GM18520 (cell line): ENCODE measurements around the gene TRHDE.

Experiments
- ATAC-seq: cut with Tn5 transposase; IDR thresholded peaks from one replicate; pipeline ENCODE4 v1.9.1; 2021; ENCODE audit not compliant: unreplicated experiment

TRHDE gene

DNA sequence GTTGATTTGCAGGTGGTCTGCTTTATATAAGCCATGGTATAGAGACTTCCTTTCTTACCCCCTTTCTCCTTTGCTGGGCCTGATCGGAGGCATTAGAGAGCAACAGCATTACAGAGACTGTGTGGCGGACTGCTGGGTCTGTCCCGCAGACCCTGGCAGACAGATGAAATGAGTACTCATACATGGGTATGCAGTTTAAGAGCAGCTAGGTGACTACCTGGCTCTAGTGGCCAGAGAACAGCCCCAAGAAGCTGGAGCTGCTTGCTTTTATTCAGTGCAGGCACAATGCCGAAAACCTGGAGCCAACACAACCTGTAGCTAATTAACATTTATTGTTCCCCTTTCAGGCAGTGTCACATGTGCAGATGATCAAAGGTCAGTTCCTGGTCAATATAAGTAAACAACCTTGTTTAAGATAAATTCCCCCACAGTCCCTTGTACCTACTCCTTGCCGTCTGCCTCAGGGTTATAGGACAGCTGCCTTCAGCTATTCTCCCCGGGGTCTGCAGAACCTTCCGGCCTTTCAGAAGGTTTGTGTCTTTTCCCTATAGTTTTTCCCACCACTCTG, 160.0 kb downstream of the TRHDE start:
- ATAC-seq = no peak

DNA sequence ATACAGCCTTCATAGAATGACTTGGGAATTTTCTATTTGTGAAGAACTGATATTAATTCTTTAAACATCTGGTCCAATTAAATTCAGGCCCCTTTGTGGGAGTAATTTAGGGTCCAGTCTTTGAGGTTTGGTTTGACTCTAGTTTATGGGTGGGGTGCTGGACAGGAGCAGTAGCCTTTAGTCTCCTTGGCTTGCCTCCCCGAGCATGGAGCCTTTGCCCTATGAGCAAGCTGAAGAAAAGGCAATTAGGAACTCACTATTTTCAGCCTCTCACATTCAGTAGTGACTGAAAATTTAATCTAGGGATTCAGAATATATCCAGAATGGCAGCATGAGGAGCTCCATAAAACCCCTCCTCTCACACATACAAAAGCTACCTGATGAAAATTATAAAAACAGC, 161.1 kb downstream of the TRHDE start:
- ATAC-seq = no peak

DNA sequence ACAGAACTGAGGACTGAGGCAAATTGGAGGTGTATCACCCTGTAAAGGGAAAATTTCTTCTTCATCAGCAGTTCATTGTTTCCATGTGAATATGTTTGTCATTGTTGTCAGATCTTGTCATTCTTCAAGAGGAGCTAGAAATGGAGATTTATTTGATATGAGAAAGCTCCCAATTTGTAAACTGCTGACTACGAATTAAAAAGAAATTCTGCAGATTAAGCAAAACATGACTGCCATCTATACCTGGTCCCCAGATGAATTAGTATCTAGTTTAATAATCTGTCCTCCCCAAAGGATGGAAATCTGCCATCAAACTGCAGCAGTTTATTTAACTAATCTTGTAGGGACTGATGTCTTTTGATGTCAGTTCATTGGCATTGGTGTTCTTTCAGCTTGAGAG, 162.8 kb downstream of the TRHDE start:
- no peak for ATAC-seq

DNA sequence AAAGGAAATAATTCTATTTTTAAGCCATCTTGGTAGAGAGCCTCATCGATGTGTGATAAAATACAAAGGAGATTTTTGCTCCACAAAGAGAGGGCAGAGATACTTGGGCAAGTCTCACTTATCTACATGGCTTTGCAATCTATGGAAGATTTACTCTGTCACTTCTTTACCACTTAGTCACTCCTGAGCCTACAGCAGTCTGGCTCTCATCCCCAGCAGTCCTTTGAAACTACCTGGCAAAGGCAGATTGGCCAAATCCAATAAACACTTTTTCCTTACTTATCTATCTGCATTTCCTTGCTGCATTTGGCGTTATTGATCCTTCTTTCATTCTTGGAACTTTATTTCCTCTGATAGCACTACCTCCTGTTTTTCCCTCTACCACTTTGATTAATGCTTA, 170.0 kb downstream of the TRHDE start:
- no peak for ATAC-seq

DNA sequence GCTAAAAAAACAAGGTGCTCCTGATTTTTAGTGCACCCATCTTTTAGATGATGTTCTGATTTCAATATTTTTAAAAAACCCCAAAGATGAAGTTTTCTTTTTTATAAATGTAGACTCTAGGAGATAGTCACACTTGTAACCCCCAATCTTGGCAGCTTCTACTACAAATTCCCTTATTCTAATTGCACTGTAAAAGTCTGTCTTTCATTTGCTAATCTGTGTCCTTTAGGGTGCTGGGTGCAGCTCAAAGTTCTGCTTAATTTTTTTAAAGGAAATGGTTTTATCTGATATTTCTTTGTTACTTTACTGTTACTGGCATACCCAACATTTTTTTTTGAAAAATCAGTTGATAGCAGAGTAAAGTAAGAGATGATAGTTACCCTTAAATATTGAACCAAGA, 172.0 kb downstream of the TRHDE start:
- no peak for ATAC-seq

DNA sequence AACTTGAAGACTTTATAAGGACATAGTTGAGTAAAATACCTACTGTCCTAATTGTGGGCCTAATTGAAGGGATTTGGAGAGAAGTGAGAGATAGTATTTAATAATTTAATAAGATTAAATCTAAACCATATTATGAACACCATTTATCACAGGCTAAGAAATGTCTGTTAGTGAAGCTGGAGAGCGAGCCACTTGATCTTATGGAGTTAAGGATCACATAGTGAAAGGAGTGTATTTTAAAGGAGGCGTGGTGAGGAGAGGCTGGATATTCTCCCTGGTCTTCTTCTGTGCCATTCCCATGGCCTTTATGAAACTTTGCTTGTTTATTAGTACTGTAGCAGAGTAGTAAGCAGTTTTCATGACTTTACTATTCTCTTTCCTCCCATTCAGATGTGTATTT, 172.4 kb downstream of the TRHDE start:
- no peak for ATAC-seq

DNA sequence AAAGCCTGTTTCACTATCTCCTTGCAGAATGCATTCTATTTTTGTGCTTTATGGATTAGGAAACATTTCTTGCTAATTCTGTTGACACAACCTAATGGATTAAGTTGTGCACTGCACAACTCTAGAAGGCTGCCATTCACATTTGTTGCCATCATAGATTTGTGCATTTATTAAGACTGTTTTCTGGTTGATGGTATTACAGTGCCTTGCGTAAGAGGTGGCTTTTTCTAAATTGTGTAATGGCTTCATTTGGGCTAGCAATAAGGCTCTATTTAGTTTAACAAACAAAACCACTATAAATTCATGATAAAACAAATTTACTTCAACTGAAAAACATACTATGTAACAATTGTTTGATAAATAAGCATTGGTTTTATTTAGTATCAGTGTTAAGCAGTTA, 175.9 kb downstream of the TRHDE start:
- ATAC-seq = no peak

DNA sequence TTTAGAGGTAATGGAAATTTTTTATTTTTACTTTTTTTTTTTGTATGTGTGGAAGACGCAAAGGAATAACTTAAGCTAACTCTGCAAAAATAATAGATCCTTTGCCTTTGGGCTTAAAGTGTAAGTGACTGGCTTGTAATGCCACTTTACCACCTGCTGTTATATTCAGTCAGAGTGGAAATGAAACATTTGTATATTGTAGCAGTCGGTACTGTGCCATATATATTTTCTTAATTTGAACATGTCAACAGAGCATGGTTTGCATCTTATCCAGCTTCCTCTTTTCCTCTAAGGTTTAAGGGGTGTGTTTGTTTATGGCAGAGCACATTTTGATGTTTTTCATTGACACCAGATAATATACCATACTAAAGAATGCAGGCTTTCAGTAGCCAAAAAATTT, 176.6 kb downstream of the TRHDE start:
- ATAC-seq = no peak

DNA sequence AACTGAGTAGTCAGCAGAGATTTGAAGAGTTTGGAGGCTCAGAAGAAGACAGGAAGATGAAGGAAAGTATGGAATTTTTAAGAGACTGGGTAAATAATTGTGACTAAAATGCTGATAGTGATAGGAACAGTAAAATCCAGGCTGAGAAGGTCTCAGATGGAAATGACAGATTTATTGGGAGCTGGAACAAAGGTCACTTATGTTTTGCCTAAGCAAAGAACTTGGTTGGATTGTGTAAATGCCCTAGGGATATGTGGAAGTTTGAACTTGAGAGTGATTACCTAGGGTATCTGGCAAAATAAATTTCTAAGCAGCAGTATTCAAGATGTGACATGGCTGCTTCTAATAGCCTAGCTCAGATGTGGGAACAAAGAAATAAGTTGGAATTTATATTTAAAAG, 180.9 kb downstream of the TRHDE start:
- no peak for ATAC-seq

DNA sequence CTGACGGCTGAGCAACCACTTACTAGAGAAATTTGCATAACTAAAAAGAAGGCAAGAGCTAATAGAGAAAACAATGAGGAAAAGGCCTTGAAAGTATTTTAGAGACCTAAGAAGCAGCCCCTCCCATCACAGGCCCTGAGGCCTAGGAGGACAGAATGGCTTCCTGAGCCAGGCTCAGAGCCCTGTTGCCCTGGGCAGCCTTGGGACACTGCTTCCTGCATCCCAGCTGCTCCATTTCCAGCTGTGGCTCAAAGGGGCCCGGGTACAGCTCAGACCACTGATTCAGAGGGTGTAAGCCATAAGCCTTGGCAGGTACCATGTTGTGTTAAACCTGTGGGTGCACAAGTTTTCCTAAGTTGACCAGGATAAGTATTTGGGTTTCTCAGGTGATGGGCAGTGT, 181.4 kb downstream of the TRHDE start:
- ATAC-seq = no peak

DNA sequence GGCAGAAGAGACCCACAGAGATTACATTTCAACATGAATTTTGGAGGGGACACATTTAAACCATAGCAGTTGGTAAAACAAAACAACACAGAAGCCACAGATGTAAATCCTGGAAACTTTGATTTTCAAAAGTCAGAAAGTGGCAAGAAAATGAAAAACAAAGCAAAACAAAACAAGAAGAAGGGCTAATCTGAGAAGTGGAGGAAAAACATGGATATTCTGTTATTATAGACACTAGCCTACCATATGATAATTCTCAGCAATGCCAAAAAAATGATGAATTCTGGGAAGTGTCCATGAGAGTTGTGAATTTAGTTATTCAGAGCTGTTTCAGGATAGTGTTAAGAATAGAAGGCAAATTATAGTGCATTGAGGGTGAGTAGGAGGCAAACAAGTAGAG, 192.3 kb downstream of the TRHDE start:
- no peak for ATAC-seq

DNA sequence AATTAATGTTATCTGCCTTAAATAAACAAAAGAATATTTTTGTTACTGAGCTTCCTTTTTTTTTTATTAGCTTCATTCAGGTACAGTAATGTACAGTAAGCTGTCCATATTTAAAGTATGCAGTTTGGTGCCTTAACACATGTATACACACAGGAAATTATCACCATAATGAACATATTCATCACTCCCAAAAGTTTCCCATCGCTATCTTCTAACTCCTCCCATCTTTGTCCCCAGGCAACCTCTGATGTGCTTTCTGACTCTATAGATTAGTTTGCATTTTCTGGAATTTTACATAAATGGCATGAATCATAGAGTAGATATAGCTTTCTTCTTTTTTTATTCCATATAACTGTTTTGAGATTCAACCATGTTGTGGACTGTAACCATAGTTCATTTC, 193.0 kb downstream of the TRHDE start:
- no peak for ATAC-seq

DNA sequence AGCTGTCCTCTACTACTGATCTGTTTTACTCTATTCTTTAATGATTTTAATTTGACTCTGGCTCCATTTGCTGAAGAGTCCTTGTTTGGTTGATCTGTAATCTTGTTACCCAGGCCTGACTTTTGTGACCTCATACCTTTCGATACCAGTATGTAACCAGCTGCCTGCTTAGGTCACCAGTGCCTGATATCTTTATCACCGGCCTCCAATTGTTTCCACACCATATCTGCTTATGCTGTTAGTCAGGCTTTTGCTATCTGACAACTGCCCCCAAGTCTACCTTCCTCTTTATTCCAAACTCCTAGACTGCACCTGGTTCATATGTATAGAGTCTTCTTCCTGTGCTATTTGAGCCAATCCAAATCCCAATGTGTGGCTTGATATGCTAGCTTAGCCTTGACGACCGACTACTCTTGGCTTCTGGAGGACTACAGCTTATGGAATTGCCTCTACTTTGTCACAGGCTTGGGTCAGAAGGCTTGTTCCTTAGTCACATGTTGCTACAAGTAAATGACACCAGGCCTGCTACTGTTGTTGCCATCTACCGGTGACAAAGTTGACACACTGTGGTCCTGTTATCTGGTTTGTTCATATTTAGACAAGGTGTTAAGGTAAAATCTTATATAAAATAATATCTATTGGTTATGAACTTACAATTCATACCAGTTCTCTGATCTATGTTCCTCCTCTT, 193.9 kb downstream of the TRHDE start:
- no peak for ATAC-seq

DNA sequence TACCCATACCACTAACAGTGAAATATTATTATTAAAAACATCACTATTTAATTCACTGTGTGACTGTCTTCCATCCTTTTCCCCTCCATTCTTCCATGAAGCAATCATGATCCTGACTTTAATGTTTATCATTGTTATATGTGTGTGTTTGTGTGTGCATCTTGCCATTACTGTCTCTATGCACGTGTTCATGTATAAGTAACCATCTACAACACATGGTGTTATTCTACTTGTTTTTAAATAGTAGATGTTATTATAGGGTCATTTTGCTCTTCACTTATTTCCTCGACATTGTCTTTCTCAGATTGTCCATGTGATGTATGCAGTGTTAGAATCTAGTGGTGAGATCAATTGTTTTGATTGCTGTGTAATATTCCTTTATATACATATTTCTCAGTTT, 195.8 kb downstream of the TRHDE start:
- no peak for ATAC-seq

DNA sequence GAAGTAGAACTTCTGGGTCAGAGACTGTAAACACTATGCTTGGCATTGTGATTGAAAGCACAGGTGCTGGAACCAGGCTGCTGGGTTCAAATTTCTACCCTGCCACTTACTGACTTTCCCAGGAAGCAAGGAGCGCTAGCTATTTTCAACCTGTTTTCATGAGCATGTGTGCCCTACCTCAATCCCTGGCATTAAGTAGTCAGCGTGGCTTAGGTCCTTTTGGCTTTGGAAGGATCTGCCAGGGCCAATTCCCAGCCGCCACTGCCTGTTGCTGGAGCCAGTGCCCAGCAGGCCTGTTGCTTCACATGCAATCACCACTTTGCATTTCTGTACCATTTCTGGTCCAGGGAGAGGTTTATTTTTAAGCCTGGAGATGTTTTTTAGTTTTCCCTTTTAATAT, 196.3 kb downstream of the TRHDE start:
- no peak for ATAC-seq

DNA sequence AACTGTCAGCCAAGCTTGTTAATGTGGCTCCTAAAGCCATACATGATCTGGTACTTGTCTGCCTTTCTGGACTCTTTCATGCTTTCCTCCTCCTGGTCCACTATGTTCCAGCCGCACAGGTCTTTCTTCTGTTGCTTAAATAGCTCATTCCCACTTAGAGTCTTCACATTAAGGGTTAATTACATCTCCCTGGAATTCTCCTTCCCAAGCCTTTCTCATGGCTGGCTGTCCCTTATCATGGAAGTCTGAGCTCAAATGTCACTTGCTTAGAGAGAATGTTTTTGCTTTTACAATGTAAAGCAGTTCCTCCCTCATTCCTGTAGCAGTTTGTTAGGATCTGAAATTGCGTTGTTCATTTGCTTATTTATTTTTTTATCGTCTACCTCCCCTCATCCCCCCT, 199.6 kb downstream of the TRHDE start:
- no peak for ATAC-seq

DNA sequence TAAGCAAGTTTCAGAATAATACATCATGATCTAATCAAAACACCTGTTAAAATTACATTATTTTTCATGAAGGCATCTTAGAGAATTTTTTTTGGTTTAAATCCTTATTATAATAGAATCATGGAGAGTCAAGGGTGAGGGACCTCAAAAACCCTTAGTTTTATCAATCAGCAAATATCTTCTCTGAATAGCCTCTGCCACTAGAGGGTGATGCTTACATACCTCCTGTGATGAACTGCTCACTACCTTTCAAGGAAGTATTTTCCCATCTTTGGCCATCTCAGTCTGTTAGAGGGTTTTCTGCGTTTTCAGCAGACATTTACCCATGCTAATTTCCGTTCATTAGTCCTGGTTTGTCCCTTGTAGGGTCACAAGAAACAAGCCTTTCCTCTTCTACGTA, 200.2 kb downstream of the TRHDE start:
- no peak for ATAC-seq

DNA sequence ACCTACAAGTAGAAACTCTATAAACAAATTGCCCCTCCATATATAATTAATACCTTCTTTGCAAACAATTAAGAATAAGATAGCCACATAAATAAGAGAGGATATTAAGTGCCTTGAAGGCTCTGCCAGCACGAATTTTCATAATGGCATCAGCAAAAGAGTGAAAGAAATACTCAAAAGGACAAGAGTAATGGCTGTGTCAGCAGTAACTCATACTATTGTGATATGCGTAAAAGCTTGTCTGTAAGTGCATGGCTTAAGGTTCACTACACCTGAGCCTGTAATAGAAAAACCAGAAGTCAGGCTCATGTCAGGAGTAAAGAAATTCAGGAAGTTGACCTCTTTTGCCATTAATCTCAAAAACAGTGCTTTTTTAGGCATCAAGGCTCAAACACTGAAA, 204.1 kb downstream of the TRHDE start:
- ATAC-seq = no peak

DNA sequence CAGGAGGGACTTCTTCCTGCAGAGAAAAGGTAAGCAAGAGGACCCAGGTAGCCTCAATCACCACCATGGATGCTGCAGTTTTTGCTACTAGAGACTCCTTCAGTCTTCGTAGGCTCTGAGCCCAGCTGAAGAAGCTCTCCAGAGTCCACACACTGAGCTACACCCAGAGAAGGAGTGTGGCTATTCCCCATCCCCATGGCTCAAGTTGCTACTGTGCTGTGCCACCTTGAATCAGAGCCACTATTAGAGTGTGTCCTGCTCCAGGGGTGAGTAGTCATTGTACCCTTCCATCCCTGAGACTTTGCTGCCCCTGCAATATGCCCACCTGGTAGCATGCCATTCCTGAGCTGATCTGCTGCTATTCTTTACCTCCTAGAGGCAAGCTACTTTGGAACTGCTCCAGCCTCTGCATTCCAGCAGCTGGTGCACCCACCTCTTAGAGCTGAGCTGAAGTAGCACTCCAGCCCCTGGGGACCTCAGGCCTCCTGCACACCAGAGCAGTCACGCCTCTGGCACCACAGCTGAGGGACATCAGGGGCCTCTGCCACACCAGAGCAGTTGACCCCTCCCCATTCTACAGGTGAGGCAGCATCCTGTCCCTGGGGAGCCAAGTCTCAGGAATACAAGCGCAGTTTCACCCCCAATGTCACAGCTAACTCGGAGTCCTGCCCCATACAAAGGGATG, 213.0 kb downstream of the TRHDE start:
- no peak for ATAC-seq

DNA sequence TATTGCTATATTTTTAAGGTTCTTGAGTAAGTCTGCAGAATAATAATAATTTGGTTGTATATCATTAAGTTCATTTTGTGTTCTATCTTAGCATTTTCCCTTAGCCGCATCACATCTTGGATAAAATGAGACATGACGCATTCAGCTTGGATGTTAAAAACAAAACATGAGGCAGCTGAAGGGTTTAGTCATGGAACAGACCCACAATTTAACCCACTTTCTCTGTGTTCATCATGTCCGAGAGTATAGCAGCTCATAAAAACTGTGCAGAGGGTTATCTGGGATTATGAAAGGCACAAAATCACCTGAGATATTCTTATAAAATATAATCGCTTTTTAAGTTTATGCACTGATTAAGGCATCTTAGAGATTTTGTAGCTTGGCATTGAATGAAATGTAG, 219.3 kb downstream of the TRHDE start:
- ATAC-seq = no peak

DNA sequence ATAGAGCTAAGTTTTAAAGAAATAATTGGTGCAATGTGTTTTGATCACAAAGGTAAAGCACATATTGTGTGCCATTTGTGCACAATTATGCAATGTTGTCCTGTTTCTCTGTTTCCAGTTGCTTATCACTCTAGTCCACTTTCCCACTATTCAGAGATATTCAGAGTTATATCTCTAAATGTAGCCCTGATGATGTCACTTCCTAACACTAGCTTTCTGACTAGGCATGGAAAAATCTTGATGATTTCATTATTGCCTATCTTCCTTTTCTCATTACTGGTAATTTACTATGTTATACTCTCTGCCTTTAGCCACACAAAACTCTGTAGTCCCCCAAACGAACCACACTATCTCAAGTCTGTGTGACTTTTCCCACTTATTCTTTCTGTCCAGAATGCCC, 221.2 kb downstream of the TRHDE start:
- ATAC-seq = no peak

DNA sequence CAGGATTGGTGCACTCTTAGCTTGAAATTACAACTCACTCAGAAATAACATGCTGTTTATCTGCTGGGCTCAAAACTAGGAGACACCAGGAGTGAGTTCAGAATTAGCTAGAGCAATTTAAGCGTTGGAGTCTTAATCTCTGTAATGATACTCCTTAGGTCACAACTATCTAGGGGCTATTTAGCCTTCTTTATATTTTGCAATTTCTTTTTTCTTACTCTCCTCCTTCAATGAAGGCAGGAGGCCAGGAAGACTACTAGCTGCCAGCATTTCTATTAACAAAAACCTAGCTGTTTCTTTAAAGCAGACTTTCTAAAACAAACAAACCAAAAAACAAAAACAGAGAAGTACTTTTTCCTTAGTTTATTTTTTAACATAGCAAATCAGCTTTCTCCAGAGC, 226.2 kb downstream of the TRHDE start:
- no peak for ATAC-seq

DNA sequence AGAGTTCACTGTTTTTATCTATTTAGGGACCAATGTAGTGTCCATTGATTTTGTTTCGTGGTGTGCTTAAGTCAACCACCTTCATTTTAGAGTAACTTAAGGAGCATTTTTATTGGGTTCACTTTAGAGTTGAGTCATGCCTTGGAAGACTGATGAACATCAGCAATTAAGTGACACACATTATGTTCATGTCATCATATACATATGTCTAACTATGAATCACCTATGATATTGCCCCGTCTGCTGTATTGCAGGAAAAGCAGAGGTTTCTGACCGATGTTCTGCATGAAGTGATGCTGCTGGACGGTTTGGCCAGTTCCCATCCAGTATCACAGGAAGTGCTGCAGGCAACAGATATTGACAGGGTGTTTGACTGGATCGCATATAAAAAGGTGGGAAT, 227.1 kb downstream of the TRHDE start:
- ATAC-seq = no peak
